ENCODE results near the gene FXYD3. TPM values are rescaled to one million over a fixed set of nuclear protein-coding genes. Genes with fewer than 3 reads are reported as not detected.

Gene FXYD3
- total RNA-seq, 6 donors from 2014 or later = 94.3 to 236 (median 195) TPM

GRCh38 chr19:35104361-35104760 is 11.3 kb upstream of the FXYD3 start:
- Histone ChIP-seq H3K27ac (no peak overlapping the region), H3K27me3 (no peaks in the 10 kb centered on the region), H3K4me1 (peaks cover 0 to 7% (median 6%) of the 10 kb centered on the region in 4 donors), H3K9me3 (no peaks in the 10 kb centered on the region), H3K36me3 (no peaks in the 10 kb centered on the region), H3K4me3 (no peak overlapping the region)
- ATAC-seq (ENCODE audit: low FRiP score in 2 of 2) = no peak
- no peak for TF ChIP-seq CTCF (IDR thresholded peaks at IDR 0.05)
- no peak for TF ChIP-seq EP300 (IDR thresholded peaks at IDR 0.05)
- TF ChIP-seq POLR2A (IDR thresholded peaks at IDR 0.05) = no peak
- TF ChIP-seq POLR2AphosphoS5 (IDR thresholded peaks at IDR 0.05) = no peak
- DNase-seq = peak in 1 of 2 donors; percentile 51
- WGBS, 2 donors = 88 to 90% methylated on average over 10 to 11 of the region's 11 CpGs

DNA sequence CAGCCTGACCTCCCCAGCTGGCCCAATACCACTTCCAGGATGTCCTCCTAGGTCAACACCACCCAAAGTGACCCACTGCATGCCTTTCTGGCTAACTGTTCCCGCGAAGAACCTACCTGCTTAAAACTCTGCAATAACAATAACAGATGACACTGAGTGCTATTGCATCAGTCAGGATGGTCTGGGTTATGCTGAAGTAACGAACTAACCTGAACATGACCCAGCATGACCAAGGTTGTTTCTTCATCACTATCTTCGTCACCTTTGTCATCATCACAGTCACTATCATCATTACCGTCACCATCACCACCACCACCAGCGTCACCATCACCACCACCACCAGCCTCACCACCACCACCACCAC is 10.6 kb upstream of the FXYD3 start:
- no peak overlapping the region for H3K27ac ChIP-seq
- ATAC-seq (ENCODE audit: low FRiP score in 2 of 2) (no peak), DNase-seq (no peak)
- H3K36me3 ChIP-seq = no peaks in the 10 kb centered on the region
- H3K4me3 ChIP-seq = no peak overlapping the region
- 95 to 96% methylated on average over 6 of the region's 6 CpGs for WGBS, 2 donors
- H3K9me3 ChIP-seq = no peaks in the 10 kb centered on the region
- H3K4me1 ChIP-seq = peaks cover 0 to 7% (median 6%) of the 10 kb centered on the region in 4 donors
- TF ChIP-seq CTCF (IDR thresholded peaks at IDR 0.05) = no peak
- no peak for TF ChIP-seq EP300 (IDR thresholded peaks at IDR 0.05)
- no peak for TF ChIP-seq POLR2A (IDR thresholded peaks at IDR 0.05)
- no peak for TF ChIP-seq POLR2AphosphoS5 (IDR thresholded peaks at IDR 0.05)
- H3K27me3 ChIP-seq = no peaks in the 10 kb centered on the region

DNA sequence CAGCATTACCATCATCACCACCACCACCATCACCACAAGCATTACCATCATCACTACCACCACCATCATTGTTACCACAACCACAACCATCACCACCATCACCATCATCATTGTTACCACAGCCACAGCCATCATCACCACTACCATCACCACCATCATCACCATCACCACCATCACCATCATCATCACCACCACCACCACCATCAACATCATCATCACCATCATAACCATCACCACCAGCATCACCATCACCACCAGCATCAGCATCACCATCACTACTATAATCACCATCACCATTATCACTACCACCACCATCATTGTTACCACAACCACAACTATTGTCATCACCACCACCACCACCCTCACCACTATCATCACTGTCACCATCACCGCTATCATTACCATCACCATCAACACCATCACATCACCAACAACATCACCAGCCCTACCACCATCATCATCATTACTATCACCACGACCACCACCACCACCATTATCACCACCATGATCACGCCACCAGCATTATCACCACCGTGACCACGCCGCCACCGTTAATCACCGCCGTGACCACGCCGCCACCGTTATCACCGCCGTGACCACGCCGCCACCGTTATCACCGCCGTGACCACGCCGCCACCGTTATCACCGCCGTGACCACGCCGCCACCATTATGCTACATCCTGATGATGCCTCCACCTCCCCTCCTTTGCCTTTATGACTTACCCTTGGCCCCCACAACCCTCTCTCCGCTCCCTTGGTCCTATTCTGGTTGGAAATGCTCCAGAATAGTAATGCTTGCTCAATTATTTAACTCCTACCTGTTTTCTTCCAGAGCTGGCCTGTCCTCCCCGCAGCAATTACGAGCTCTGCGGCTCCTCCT is 10.0 kb upstream of the FXYD3 start:
- no peak overlapping the region for H3K4me3 ChIP-seq
- no peak overlapping the region for H3K27ac ChIP-seq
- no peaks in the 10 kb centered on the region for H3K27me3 ChIP-seq
- 88% methylated on average over 30 of the region's 30 CpGs for WGBS, 2 donors
- no peaks in the 10 kb centered on the region for H3K36me3 ChIP-seq
- peak in 1 of 2 donors; percentile 18 for ATAC-seq (ENCODE audit: low FRiP score in 2 of 2)
- DNase-seq = peak in 1 of 2 donors; percentile 61
- H3K9me3 ChIP-seq = no peaks in the 10 kb centered on the region
- no peak for TF ChIP-seq EP300 (IDR thresholded peaks at IDR 0.05)
- TF ChIP-seq CTCF (IDR thresholded peaks at IDR 0.05) = no peak
- TF ChIP-seq POLR2AphosphoS5 (IDR thresholded peaks at IDR 0.05) = no peak
- no peak for TF ChIP-seq POLR2A (IDR thresholded peaks at IDR 0.05)
- H3K4me1 ChIP-seq = peaks cover 0 to 7% (median 6%) of the 10 kb centered on the region in 4 donors

DNA sequence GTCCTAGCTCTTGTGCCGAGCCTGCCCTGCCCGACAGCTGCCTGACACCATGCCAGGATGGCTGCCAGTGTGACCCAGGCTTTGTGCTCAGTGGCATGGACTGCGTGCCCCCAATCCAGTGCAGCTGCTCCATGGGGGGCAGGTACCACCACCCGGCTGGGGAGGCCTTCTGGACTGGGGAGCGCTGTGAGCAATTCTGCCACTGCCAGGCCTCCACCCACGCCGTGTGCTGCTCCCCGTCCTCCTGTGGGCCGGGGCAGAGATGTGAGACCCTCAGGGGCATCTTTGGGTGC is 9.4 kb upstream of the FXYD3 start:
- no peak for ATAC-seq (ENCODE audit: low FRiP score in 2 of 2)
- 90 to 95% methylated on average over 2 to 7 of the region's 9 CpGs for WGBS, 2 donors
- Histone ChIP-seq H3K27me3 (no peaks in the 10 kb centered on the region), H3K4me3 (no peak overlapping the region), H3K4me1 (peaks cover 0 to 7% (median 6%) of the 10 kb centered on the region in 4 donors), H3K36me3 (no peaks in the 10 kb centered on the region), H3K9me3 (no peaks in the 10 kb centered on the region), H3K27ac (no peak overlapping the region)
- DNase-seq = peak in 1 of 2 donors; percentile 71
- TF ChIP-seq POLR2A (IDR thresholded peaks at IDR 0.05) (no peak), POLR2AphosphoS5 (IDR thresholded peaks at IDR 0.05) (no peak), CTCF (IDR thresholded peaks at IDR 0.05) (no peak), EP300 (IDR thresholded peaks at IDR 0.05) (no peak)
